Stimulated activated CD4-positive, alpha-beta T cell treated with anti-CD3 and anti-CD28 coated beads, Interleukin-4, amount 100 ng/mL, for 4 hours (primary cell): Measurements from ENCODE around the gene QRICH1.
"Not testable (repeated sequence)": the region's sequence is repeated elsewhere in the genome, so short reads cannot be mapped to it uniquely, and the experiment has no call there.

Source experiments
- DNase-seq, 2 experiments: peaks; one replicate each; pipeline ENCODE4 v3.0.0-alpha.2; 2020

Gene QRICH1

DNA sequence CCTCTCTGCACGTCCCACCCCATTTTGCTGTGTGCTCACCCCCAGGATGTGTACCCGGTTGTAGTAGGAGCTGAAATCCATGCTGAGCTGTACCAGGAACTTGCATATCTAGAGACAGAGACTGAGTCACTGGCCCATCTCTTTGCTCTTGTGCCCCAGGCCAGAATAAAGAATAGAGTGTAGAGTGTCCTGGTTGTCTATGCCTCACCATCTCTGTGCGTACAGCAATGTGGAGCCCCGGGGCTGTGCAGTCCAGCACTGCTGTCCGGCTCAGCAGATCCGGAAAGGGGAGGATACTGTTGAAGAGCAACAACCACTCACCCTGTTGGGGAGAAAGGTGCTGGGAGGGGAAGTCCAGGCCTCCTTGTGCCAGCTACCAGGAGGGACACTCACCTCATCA is 78.1 kb downstream of the QRICH1 start:
- DNase-seq, result no peak

DNA sequence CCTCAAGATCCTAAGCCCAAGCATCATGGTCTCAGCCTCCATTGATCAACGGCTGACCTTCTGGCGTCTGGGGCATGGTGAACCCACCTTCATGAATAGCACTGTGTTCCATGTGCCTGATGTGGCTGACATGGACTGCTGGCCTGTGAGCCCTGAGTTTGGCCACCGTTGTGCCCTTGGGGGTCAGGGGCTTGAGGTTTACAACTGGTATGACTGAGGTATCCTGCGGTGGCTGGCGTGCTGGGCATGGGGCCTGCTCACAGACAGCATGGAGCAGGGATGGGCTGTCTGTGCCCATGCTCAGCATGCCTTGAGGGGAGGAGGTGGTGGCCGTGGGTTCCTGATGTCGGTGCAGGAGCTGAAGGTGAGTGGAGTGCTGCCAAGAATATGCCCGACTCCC is 78.8 kb downstream of the QRICH1 start:
- DNase-seq, result no peak

DNA sequence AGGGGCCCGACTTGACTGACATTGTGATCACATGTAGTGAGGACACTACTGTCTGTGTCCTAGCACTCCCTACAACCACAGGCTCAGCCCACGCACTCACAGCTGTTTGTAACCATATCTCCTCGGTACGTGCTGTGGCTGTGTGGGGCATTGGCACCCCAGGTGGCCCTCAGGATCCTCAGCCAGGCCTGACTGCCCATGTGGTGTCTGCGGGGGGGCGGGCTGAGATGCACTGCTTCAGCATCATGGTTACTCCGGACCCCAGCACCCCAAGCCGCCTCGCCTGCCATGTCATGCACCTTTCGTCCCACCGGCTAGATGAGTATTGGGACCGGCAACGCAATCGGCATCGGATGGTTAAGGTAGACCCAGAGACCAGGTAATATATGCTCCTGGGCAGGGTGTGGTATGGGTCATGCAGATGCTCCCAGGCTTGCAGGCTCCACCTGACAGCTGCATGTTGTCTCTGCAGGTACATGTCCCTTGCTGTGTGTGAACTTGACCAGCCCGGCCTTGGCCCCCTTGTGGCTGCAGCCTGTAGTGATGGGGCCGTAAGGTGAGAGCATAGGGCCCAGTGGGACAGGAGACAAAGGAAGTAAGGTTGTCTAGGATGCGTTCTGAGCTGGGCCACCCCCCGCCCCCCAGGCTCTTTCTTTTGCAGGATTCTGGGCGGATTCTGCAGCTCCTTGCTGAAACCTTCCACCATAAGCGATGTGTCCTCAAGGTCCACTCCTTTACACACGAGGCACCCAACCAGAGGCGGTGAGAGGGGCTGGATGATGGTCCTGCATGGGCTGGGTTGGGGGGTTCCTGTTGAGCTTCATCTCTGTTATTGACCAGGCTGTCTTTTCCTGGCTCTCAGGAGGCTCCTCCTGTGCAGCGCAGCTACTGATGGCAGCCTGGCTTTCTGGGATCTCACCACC is 79.9 kb downstream of the QRICH1 start:
- DNase-seq, result peak in 1 of 2 experiments; percentile 38

DNA sequence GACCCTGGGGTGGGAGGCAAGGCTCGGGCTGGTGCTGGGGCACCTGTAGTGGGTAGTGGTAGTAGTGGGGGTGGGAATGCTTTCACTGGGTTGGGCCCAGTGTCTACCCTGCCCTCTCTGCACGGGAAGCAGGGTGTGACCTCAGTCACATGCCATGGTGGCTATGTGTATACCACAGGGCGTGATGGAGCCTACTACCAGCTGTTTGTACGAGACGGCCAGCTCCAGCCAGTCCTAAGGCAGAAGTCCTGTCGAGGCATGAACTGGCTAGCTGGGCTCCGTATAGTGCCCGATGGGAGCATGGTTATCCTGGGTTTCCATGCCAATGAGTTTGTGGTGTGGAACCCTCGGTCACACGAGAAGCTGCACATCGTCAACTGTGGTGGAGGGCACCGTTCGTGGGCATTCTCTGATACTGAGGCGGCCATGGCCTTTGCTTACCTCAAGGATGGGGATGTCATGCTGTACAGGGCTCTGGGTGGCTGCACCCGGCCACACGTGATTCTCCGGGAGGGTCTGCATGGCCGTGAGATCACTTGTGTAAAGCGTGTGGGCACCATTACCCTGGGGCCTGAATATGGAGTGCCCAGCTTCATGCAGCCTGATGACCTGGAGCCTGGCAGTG is 80.6 kb downstream of the QRICH1 start:
- no peak for DNase-seq

DNA sequence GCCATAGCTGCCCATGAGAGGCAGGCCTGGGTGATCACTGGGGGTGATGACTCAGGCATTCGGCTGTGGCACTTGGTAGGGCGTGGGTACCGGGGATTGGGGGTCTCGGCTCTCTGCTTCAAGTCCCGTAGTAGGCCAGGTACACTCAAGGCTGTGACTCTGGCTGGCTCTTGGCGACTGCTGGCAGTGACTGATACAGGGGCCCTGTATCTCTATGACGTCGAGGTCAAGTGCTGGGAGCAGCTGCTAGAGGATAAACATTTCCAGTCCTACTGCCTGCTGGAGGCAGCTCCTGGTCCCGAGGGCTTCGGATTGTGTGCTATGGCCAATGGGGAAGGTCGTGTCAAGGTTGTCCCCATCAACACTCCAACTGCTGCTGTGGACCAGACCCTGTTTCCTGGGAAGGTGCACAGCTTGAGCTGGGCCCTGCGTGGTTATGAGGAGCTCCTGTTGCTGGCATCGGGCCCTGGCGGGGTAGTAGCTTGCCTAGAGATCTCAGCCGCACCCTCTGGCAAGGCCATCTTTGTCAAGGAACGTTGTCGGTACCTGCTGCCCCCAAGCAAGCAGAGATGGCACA is 81.3 kb downstream of the QRICH1 start:
- no peak for DNase-seq

DNA sequence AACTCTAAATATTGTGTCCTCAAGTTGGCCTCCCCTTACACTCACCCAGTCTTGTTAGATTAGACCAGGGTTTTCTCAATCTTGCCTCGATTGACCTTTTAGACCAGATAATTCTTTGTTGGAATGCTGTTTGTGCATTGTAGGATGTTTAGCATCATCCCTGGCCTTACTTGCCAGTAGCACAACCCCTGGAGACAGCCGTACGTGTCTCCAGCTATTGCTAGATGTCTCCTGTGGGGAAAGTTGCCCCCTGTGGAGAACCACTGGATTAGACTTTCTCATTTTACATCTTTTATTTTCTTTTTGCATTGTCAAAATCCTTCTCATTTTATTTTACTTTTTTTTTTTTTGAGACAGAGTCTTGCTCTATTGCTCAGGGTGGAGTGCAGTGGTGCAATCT is 84.5 kb downstream of the QRICH1 start:
- DNase-seq, result no peak

DNA sequence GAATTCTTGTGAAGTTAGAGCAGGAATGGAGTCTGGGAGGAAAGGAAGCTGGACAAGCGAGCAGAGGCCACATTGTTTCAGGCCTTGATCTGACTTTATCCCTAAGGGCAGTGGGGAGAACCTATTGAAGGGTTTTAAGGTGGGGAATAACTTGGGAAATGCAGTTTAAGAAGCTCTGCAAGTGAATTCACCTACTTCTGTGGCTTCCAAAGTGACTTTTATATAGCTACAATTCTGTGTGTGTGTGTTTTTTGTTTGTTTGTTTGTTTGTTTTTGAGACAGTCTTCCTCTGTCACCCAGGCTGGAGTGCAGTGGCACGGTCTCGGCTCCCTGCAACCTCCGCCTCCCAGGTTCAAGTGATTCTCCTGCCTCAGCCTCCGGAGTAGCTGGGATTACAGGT is 85.2 kb downstream of the QRICH1 start:
- DNase-seq, result not testable (repeated sequence)

DNA sequence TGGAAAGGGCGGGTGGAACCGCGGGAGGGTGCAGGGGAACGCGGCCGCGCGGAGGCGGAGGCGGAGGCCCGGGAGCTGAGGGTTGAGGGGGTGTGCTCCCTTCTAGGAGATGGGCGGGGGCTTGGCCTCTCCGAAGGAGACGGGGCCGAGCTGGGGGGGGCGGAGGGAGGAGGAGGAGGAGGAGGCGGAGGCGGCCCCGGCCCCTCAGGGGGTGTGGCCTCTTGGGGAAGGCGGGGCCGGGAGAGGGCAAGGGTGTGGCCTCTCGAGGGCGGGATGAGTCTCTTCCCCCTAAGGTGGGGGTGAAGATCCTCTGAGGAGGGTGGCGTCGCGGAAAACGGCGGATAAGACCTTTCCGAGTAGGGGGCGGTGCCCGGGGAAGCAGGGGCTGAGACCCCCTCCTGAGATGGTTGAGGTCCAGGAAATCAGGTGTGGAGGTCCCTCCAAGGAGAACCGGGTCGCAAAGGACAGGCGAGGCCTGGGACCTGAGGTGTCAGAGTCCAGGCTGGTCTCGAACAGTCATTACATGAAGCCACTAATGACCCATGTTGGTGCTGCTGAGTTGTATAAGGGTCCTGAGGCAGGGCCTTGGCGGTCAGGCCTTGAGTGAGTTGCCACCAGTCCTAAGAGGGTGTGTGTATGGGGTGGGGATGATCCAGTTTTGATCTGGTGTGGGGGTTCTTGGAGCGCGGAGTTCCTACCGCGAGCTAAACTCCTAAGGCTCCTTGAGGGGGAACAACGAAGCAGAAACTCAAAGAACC is 85.9 kb downstream of the QRICH1 start:
- DNase-seq, result peak; percentile 87 to 93

DNA sequence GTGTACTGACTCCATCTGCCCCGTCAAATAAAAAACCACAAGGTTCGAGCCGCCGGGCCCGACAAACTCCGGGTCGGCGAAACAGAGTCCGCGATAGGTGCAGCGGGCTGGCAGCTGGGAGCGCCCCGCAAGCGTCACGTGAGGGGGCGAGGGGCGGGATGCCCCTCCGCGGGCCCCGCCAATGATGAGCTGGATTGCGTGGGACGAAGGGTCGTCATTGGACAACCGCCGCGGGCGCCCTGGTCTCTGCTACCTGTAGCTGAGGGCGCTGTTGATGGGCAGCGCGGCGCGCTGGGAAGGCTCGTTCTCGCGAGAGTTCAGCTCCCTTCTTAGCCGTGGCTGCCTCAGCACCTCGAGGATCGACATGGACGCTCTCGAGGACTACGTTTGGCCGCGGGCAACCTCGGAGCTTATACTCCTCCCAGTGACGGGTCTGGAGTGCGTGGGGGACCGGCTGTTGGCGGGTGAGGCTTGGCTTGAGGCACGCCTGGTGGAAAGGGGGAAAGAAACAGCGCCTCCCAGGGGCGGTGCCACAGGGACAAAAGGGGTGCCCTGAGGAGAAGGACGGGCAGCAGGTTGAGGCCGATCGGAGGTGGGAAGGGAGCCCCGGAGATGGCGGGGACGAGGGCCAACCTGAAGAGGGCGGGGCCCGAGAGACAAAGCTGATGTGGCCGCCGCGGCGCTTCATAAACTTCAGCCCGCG is 86.7 kb downstream of the QRICH1 start, which contains the start of gene WDR6:
Gene WDR6, plus strand, starts transcription at position 324 of the 703 bp plus-strand sequence. Its CDS starts 41 bp downstream, at position 365.
- peak; percentile 94 to 98 for DNase-seq

DNA sequence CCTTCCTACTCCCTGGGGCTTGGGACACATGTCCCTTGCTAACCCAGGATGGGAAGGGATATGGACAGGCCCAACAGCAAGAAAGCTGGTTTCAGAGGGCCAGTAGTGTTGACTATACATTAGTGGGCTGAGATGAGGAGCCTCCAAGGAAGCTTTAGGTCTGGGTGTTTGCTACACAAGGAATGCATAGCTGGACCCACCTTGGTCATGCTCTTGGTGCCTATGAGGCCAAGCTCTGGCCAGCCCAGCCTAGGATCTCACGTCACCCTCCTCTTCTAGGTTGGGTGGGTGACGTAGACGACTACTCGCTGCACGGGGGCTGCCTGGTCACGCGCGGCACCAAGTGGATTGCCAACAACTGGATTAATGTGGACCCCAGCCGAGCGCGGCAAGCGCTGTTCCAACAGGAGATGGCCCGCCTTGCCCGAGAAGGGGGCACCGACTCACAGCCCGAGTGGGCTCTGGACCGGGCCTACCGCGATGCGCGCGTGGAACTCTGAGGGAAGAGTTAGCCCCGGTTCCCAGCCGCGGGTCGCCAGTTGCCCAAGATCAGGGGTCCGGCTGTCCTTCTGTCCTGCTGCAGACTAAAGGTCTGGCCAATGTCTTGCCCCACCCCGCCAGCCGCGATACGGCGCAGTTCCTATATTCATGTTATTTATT is 87.3 kb downstream of the QRICH1 start:
- DNase-seq, result no peak

DNA sequence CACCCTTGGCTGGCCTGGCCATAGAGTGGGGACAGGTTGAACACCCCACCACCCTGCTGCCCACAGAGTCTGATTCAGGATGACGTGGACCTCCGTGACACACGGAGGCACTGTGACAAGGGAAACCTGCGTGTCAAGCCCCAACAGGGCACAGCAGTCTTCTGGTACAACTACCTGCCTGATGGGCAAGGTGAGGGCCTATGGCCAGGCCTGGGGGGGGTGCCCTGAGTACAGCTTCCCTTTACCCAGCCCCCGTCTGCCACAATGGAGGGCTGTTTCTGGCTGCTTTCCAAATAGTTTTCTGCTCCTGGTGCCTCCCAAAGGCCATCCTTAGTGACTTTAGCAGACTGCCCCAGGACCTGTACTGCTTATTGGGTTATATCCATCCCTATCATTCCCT is 87.9 kb downstream of the QRICH1 start:
- no peak for DNase-seq

DNA sequence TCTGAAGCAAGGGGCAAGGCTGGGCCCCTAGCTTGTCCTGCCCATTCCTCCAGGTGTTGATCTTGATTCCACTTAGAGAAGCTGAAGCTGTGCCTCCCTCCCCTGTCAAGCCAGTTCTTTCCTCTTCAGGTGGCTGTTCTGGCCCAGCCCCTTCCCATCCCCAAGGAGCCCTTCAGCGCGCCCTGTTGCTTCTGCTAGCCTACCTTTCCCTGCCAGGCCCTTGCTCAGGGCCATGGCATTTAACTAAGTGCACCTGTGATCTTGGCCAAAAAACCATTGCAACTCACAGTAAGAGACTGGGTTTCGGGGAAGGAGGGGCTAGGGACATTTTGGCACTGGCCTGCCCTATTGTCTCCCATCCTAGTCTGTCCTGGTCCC is 88.6 kb downstream of the QRICH1 start:
- DNase-seq, result no peak

DNA sequence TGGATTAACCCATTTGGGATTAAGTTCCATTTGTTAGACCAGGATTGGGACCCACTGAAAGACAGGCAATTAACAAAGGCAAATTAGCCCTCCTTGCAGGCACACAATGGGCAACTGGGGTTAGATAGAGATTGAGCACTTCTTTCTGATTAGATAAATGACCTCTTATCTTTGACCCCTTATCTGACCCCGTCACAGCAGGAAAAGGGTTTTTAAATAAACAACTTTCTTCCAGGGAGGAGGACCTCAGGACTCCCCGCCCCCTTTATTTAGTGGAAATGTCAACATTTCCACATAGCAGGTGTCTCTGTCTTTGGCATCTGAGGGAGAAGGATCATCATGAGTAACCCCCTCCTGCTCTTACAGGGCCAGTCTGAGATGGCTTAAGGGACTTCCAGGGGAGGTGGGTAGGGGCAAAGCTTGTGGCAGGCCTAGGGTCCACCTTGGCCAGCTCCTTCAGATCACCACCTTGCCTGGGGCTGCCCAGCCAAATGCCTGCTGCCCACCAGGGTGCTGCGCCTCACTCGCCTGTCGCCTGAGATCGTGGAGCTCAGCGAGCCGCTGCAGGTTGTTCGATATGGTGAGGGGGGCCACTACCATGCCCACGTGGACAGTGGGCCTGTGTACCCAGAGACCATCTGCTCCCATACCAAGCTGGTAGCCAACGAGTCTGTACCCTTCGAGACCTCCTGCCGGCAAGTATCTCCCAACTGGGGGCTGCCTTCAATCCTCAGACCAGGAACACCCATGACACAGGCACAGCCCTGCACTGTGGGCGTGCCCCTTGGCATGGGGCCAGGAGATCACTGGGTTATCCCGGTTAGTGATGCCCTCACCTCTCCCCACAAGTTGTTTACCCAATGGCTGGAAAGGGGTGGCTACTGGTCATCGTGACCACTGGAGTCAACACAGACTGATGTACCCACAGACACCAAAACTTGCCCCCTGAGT is 89.2 kb downstream of the QRICH1 start:
- DNase-seq, result no peak

DNA sequence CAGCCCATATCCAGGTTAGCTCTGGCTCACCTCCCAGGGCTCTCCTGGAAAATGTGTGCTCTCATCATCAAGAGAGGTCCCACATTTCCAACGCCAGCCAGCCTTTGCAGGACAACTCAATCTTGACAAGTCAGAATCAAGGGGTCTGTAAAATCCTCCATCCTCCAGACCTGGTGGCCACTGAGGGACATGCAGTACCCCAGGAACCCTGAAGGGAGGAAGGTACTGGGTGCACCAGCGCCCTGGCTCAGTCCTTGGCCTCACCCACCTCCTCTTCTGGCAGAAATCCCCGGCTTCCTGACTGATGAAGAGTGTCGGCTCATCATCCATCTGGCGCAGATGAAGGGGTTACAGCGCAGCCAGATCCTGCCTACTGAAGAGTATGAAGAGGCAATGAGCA is 92.7 kb downstream of the QRICH1 start:
- DNase-seq, result no peak

DNA sequence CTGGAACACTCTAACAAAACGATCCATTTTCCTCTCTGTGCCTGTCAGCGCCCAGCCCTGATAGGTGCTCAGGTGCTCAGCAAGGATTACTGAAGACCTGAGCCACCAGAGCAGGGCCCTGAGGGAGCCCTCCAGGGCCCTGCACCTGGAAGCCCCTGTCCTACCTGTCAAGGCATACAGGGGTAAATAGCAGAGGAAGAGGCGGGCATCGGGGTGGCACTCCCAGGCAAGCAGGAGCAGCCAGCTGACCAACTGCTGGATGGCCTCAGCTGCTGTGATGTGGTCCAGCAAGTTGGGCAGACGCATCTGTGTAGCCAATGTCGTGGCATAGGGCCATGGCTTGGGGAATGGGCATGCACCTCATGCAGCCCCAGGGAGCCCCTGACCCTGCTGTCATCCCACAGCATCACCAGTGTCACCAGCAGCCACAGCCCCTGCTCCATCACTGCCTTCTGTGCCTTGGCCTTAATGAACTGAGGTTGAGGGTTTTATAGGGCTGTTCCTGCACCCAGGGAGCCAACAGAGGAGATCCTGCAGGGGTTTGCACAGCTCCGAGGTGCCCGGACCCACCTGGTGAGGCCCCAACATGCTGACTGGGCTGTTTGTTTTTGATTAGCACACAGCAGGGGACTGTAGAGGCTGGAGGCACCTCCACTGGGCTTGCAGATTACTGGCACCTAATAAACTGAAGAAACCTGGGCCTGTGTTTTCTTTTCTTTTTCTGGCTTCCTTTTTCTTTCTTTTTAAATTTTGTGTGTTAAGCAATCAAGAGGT is 94.6 kb downstream of the QRICH1 start:
- DNase-seq, result no peak

DNA sequence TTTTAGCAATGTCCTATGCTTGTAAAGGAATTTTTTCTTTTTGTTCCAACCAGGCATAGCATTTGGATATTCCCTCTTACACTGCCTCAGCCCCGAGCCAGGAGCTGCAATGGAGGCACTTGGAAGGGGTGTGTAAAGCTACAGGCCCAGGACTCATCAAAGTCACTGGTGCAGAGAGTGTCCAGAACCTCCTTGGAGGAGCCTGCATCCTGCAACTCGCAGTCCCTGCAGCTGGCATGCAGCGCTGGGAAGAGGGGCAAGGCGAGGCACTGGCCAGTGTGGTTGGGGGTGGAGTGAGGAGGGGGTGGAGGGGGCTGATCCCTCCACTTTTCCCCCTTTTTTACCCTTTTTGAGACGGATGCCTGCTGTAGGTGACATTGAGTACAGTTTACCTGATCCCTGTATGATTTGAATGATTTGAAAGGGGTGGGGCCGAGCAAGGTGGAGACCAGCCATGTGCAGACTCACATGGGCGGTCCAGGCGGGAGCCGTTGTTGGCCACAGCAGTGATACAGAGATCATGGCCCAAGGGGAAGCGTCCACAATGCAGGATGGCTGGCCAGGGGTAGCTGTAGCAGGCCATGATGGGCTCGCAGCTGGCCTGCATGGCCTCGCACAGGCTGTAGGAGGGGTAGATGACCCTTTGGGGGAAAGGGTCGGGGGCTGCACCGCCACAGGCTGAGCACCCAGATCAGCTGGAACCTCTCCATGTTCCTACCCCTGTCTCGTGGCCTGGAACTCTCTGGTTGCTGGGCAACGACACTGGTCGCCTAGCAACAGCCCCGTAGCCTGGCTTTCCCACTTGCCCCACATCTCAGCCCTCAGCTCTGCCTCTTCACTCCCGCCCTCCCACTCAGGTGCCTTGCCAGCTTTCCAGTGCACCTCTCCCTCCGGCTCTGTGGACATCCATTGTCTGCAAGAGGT is 95.9 kb downstream of the QRICH1 start:
- no peak for DNase-seq

DNA sequence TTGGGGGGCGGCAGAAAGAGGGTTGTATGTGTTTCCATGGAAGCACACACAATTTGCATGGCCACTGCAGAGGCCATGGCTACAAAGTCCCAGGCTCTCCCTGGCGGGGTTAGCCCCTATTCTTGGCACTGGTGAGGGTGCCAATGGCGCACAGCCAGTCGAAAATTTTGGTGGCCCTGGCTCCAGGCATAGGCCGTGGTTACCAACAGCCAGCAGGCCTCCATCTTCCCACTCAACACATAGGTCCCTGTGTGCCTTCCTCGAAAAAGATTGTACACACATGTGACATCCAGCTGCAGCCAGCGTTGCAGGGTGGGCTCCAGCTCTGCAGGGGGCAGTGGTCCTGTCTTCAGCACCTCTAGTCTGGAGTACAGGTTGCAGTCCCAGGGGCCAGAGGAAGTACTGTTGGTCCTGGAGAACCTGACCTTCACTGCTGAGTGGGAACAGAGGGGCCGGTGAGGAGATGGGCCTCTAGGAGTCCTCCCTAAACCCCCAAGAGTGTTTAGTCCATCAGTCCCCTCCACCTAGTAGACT is 96.7 kb downstream of the QRICH1 start:
- no peak for DNase-seq

DNA sequence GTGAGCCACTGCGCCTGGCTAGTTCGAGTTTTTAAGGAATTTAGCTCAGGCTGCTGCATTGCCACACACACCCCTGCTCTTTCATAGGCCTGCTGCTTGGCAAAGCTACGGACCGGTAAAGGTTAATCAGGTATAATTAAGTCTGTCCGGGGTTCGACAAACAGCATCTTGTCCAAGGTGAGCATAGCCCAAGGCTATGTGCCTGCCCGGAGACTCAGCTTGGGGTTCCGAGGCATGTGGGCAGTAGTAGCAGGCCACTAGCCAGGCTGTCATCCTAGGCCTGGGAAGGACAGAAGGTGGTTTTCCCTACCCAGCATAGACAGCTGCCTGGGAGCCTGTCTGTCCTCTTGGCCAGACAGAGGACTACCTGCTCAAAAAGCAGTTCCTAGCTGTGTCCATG is 97.2 kb downstream of the QRICH1 start:
- DNase-seq, result no peak

DNA sequence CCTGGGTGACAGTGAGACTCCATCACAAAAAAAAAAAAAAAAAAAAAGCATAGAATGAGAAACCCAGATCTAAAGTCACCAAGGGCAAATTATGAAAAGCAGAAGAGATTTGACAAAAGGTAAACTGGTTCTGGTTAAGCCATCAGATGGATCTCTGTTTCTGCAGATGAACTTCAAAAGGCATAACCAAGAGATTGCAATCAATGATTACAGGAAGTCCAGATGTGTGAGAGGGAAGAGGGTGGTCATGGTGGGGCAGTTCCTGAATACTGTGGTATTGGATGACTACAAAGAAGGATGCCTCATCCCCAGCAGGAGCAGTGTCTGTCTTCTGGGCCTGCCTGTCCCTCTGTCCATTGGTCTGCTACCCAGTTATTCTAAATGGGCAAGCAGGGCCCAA is 100.0 kb downstream of the QRICH1 start:
- DNase-seq, result no peak
